Mesendoderm (in vitro differentiated cells): ENCODE measurements around the gene MAP7D2.
A peak's percentile ranks its signal among the peaks of the same experiment; 100 is the strongest.
"Not testable (repeated sequence)": the region's sequence is repeated elsewhere in the genome, so short reads cannot be mapped to it uniquely, and the experiment has no call there.

Experiments used
- DNase-seq: peaks from one replicate; pipeline ENCODE4 v3.0.0; 2013
- H2AK5ac ChIP-seq: 2 replicates; pipeline ENCODE4 v1.6.1; 2013; ENCODE audit warnings: low read length, inconsistent platforms
- H2BK120ac ChIP-seq: 2 replicates; pipeline ENCODE4 v1.6.1; 2013; ENCODE audit warnings: low read depth, mild to moderate bottlenecking, low read length, moderate library complexity, mixed read lengths
- H2BK15ac ChIP-seq: replicated peaks from 2 replicates; pipeline ENCODE4 v1.6.1; 2013; ENCODE audit warnings: low read depth, mild to moderate bottlenecking, moderate library complexity
- H2BK5ac ChIP-seq: 2 replicates; pipeline ENCODE4 v1.6.1; 2013; ENCODE audit warnings: low read length, inconsistent platforms
- H3K18ac ChIP-seq: 2 replicates; pipeline ENCODE4 v1.6.1; 2013; ENCODE audit warnings: mild to moderate bottlenecking, low read length, mixed read lengths
- H3K23ac ChIP-seq: one replicate; pipeline ENCODE4 v1.6.1; 2013; ENCODE audit warnings: low read length
- H3K27ac ChIP-seq: 2 replicates; pipeline ENCODE4 v1.5.1; 2013; ENCODE audit warnings: low read depth, mild to moderate bottlenecking, inconsistent platforms, low read length, moderate library complexity
- H3K27me3 ChIP-seq: 2 replicates; pipeline ENCODE4 v1.6.1; 2013; ENCODE audit warnings: low read length, control low read depth, mild to moderate bottlenecking, inconsistent platforms; ENCODE audit not compliant: insufficient read depth, poor library complexity
- H3K36me3 ChIP-seq: 2 replicates; pipeline ENCODE4 v1.6.1; 2013; ENCODE audit warnings: low read length, inconsistent platforms; ENCODE audit not compliant: control insufficient read depth, insufficient read depth
- H3K4ac ChIP-seq: one replicate; pipeline ENCODE4 v1.6.1; 2013; ENCODE audit warnings: low read depth, mild to moderate bottlenecking, low read length, moderate library complexity
- H3K4me1 ChIP-seq: 2 replicates; pipeline ENCODE4 v1.6.1; 2013; ENCODE audit warnings: low read depth, low read length, inconsistent platforms; ENCODE audit not compliant: control insufficient read depth
- H3K4me2 ChIP-seq: 2 replicates; pipeline ENCODE4 v1.6.1; 2013; ENCODE audit warnings: low read length
- H3K4me3 ChIP-seq: 2 replicates; pipeline ENCODE4 v1.5.1; 2013; ENCODE audit warnings: mild to moderate bottlenecking, low read length
- H3K56ac ChIP-seq: one replicate; pipeline ENCODE4 v1.6.1; 2013; ENCODE audit warnings: low read length
- H3K79me1 ChIP-seq: 2 replicates; pipeline ENCODE4 v1.6.1; 2013; ENCODE audit warnings: low read length, inconsistent platforms
- H3K79me2 ChIP-seq: 2 replicates; pipeline ENCODE4 v1.6.1; 2013; ENCODE audit warnings: mild to moderate bottlenecking, low read length; ENCODE audit not compliant: control insufficient read depth, insufficient read depth
- H3K9ac ChIP-seq: 2 replicates; pipeline ENCODE4 v1.6.1; 2013; ENCODE audit warnings: low read length, inconsistent platforms
- H4K5ac ChIP-seq: one replicate; pipeline ENCODE4 v1.6.1; 2013; ENCODE audit warnings: low read length
- H4K8ac ChIP-seq: one replicate; pipeline ENCODE4 v1.6.1; 2013; ENCODE audit warnings: low read depth, mild to moderate bottlenecking, control low read depth, low read length, moderate library complexity
- WGBS: extraction: QIAGEN DNeasy Blood & Tissue Kit; methylation state at CpG from one replicate; pipeline ENCODE4 v1.1.7; 2013; ENCODE audit warnings: low lambda C conversion rate, missing lambda C conversion rate; ENCODE audit not compliant: insufficient coverage; ENCODE audit errors: extremely low coverage; 5-methylcytosine and 5-hydroxymethylcytosine counted together

The MAP7D2 gene

DNA sequence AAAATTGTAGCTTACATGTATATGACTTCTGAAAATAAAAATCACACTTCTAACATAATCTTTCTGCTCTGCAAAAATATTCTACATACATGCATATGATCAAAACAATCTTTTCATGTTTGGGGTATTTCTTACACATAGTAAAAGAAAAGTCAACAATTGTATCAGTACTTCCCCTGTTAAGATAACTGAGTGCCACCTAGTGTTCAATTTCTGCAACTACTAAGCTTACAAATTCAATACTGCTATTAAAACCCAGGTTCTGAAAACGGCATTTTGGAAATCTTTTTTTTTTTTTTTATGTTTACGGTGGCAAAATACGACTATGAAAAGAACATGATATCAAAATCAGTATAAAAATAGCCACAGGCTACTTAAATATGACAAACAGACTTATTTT is 10.7 kb upstream of the MAP7D2 start:
- not testable (repeated sequence) for H3K23ac ChIP-seq, DNase-seq, H3K79me1 ChIP-seq, H4K8ac ChIP-seq, H3K4me2 ChIP-seq, H3K79me2 ChIP-seq, H2AK5ac ChIP-seq, H4K5ac ChIP-seq, H3K4ac ChIP-seq, H2BK15ac ChIP-seq, H3K36me3 ChIP-seq, H3K4me1 ChIP-seq, H3K18ac ChIP-seq, H2BK5ac ChIP-seq, H3K9ac ChIP-seq, H3K27me3 ChIP-seq, H3K27ac ChIP-seq, H3K4me3 ChIP-seq, H2BK120ac ChIP-seq, H3K56ac ChIP-seq
- no CpG with 5 or more reads among the region's 3 CpGs for WGBS

DNA sequence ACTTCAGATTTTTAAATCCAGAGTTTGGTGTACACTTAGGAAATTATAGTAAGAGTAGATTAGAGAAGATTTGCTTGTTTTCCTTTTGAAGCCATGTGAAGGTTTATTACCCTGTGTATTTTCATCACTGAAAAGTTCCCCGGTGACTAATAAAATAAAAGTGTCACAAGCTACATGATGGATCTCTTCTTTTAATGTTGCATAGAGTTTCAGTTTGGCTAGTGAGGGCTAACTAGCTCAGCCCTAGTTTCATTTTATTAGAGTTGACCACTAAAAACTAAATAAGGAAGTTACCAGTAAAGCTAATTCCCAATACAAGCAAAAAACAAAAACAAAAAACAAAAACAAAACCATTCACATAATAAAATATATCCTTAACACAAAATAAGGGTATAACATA is 10.1 kb upstream of the MAP7D2 start:
- H2BK15ac ChIP-seq: not testable (repeated sequence)

DNA sequence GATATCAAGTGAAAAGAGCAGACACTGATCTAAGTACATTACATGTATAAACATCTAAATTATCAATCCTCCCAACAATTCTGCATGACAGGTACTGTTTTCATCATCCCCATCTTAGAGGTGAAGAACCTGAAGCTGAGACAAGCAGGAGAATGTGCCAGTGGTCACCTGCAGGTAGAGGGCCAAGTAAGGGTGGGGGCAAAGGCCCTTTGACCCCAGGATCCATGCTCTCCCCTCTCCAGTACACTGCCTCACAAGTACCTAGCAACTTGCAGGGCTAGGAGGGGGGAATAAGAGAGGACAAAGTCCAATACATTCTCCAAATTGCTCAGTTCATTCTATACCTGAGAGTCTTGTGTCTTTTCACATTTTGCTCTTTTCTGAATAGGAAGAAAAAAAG is 8.3 kb upstream of the MAP7D2 start:
- no peaks in the 10 kb centered on the region for H3K36me3 ChIP-seq
- H3K23ac ChIP-seq: no peak overlapping the region
- H2BK5ac ChIP-seq: no peak overlapping the region
- H3K18ac ChIP-seq: no peak overlapping the region
- H4K8ac ChIP-seq: no peak overlapping the region
- H3K4me1 ChIP-seq: no peaks in the 10 kb centered on the region
- no peak overlapping the region for H3K4ac ChIP-seq
- no peak for DNase-seq
- H3K79me2 ChIP-seq: no peaks in the 10 kb centered on the region
- H3K4me3 ChIP-seq: no peak overlapping the region
- no peak overlapping the region for H3K27ac ChIP-seq
- no peak overlapping the region for H3K56ac ChIP-seq
- no peak overlapping the region for H4K5ac ChIP-seq
- no peak overlapping the region for H3K9ac ChIP-seq
- no peak overlapping the region for H3K4me2 ChIP-seq
- no peak overlapping the region for H2BK15ac ChIP-seq
- H3K79me1 ChIP-seq: no peaks in the 10 kb centered on the region
- H3K27me3 ChIP-seq: no peaks in the 10 kb centered on the region
- H2BK120ac ChIP-seq: no peak overlapping the region
- H2AK5ac ChIP-seq: no peak overlapping the region

More for the DNA sequence above, 10.1 kb upstream of the MAP7D2 start:
- H3K56ac ChIP-seq, H2AK5ac ChIP-seq, H3K27me3 ChIP-seq, H4K8ac ChIP-seq, DNase-seq, H3K4ac ChIP-seq, H3K23ac ChIP-seq, H3K79me2 ChIP-seq, H4K5ac ChIP-seq, H3K79me1 ChIP-seq, H3K4me2 ChIP-seq, H3K36me3 ChIP-seq, H3K18ac ChIP-seq, H3K4me3 ChIP-seq, H2BK120ac ChIP-seq, H3K9ac ChIP-seq, H3K4me1 ChIP-seq, H2BK5ac ChIP-seq, H3K27ac ChIP-seq: not testable (repeated sequence)
- WGBS: no CpG with 5 or more reads among the region's 1 CpG

DNA sequence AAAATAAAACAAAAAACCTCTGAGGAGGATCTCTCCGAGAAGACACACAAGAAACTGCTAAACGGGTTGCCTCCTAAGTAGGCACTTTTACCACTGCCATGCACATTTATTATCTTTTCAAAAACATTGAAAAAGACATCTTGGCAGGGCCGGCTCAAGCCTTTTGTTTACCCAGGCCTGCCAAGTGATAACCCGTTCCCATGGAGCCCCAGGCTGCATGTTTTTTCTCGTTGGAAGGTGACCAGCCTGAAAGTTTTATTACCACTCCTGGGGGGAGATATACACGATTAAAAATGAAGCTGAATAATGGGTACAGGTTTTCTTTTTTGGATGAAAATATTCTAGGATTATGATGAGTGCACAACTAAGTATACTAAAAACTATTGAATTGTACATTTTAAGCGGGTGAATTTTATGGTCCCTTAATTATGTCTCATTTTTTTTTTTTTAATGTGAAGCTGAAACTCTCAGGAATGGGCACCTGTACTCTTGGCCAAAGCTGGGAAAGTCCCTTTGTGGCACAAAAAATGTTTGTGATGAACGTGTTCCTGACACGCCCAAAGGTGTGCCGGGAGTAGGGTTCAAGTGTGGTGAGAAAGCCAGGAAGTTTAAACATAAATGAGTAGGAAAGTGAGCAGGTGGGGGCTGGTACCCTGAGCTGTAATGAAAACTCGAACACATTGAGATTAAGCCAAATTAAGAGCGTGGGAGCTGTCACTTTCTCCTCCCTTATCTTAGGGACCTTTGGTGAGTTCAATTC is 1.5 kb upstream of the MAP7D2 start:
- H4K8ac ChIP-seq: no peak overlapping the region
- no peaks in the 10 kb centered on the region for H3K79me2 ChIP-seq
- no peak overlapping the region for H3K23ac ChIP-seq
- H3K27me3 ChIP-seq: no peaks in the 10 kb centered on the region
- H3K79me1 ChIP-seq: no peaks in the 10 kb centered on the region
- no peak overlapping the region for H2BK5ac ChIP-seq
- no peak overlapping the region for H2BK15ac ChIP-seq
- H4K5ac ChIP-seq: no peak overlapping the region
- no peaks in the 10 kb centered on the region for H3K36me3 ChIP-seq
- no peak overlapping the region for H2AK5ac ChIP-seq
- no peak overlapping the region for H2BK120ac ChIP-seq
- H3K4me3 ChIP-seq: no peak overlapping the region
- H3K4ac ChIP-seq: no peak overlapping the region
- no peaks in the 10 kb centered on the region for H3K4me1 ChIP-seq
- no CpG with 5 or more reads among the region's 12 CpGs for WGBS
- no peak overlapping the region for H3K27ac ChIP-seq
- no peak overlapping the region for H3K9ac ChIP-seq
- no peak overlapping the region for H3K18ac ChIP-seq
- no peak for DNase-seq
- H3K56ac ChIP-seq: no peak overlapping the region
- no peak overlapping the region for H3K4me2 ChIP-seq

DNA sequence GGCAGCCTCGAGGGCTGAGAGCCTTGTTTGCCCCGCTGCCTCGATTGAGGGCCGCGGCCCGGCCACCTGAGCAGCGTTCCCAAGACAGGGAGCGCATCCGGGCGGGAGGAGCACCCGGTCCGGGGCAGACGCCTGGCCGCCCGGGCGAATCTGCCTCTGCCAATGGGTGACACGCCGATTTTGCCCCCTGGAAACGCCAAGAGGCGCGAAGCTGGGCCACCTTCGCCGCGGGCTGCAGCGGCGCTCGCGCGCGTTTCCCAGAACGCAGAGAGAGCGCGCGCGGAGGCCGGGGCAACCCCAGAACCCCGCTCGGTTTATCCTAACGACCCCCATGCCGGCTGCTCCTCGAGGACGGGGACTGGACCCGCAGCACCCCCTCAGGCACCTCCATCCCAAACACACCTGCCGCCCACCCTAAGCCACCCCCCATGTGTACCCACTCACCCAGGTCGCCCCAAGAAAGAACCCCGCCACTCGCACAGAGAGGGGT is 575 bp downstream of the MAP7D2 start:
- no peaks in the 10 kb centered on the region for H3K27me3 ChIP-seq
- H2BK15ac ChIP-seq: no peak overlapping the region
- no peak overlapping the region for H2AK5ac ChIP-seq
- H4K8ac ChIP-seq: no peak overlapping the region
- no peaks in the 10 kb centered on the region for H3K4me1 ChIP-seq
- H3K9ac ChIP-seq: no peak overlapping the region
- no peak overlapping the region for H3K23ac ChIP-seq
- no peak overlapping the region for H3K4ac ChIP-seq
- H3K36me3 ChIP-seq: no peaks in the 10 kb centered on the region
- no CpG with 5 or more reads among the region's 47 CpGs for WGBS
- no peak overlapping the region for H4K5ac ChIP-seq
- no peak overlapping the region for H3K4me3 ChIP-seq
- H3K79me2 ChIP-seq: no peaks in the 10 kb centered on the region
- DNase-seq: peak; percentile 23
- no peak overlapping the region for H3K27ac ChIP-seq
- no peaks in the 10 kb centered on the region for H3K79me1 ChIP-seq
- peak overlapping the region; percentile 25 for H3K4me2 ChIP-seq
- no peak overlapping the region for H3K18ac ChIP-seq
- H2BK5ac ChIP-seq: no peak overlapping the region
- H3K56ac ChIP-seq: peak overlapping the region; percentile 15
- H2BK120ac ChIP-seq: no peak overlapping the region
